WTC11 (cell line): Measurements from ENCODE around the gene SEL1L. TPM values are rescaled to one million over a fixed set of nuclear protein-coding genes. Genes with fewer than 3 reads are reported as not detected.

Experiments
- ATAC-seq: fragments of 200-7000 bp; cut with Tn5 transposase; 2 replicates; pipeline ENCODE4 v1.10.0; 2021; ENCODE audit warnings: mild to moderate bottlenecking, moderate library complexity
- CTCF ChIA-PET: fragments of 300-600 bp; sonication (Branson Sonifier 250); formaldehyde crosslinking; loops from one replicate; lab custom pipeline; 2021; ENCODE audit warnings: antibody characterized with exemption; lab: Charles Lee
- POLR2A ChIA-PET: fragments of 350-600 bp; sonication (Branson Sonifier 250); formaldehyde crosslinking; loops from one replicate; lab custom pipeline; 2021; ENCODE audit warnings: antibody characterized with exemption; lab: Charles Lee
- DNase-seq: peaks from one replicate; pipeline ENCODE4 v3.0.0; 2021; ENCODE audit warnings: low spot score
- H3K27ac Mint-ChIP-seq: 2 replicates; pipeline ENCODE4 v1.8.0; 2021; ENCODE audit warnings: mixed read lengths
- H3K27me3 Mint-ChIP-seq: 2 replicates; pipeline ENCODE4 v1.8.0; 2021; ENCODE audit warnings: low read depth, mild to moderate bottlenecking, moderate library complexity, mixed read lengths
- H3K36me3 Mint-ChIP-seq: 2 replicates; pipeline ENCODE4 v1.8.0; 2021; ENCODE audit warnings: mixed read lengths
- H3K4me1 Mint-ChIP-seq: 2 replicates; pipeline ENCODE4 v1.8.0; 2022; ENCODE audit warnings: mixed read lengths
- H3K4me3 Mint-ChIP-seq: 2 replicates; pipeline ENCODE4 v1.8.0; 2021; ENCODE audit warnings: mild to moderate bottlenecking, moderate library complexity, mixed read lengths
- H3K9me3 Mint-ChIP-seq: 2 replicates; pipeline ENCODE4 v1.8.0; 2021; ENCODE audit warnings: mixed read lengths
- ARID4B ChIP-seq: sonication (generic); formaldehyde crosslinking; IDR thresholded peaks from 2 replicates; pipeline ENCODE4 v1.8.0; 2023; ENCODE audit warnings: missing genetic modification reagents, mild to moderate bottlenecking, borderline replicate concordance
- CBFB ChIP-seq: sonication (generic); formaldehyde crosslinking; IDR thresholded peaks from 2 replicates; pipeline ENCODE4 v1.8.1; 2022; ENCODE audit warnings: mild to moderate bottlenecking, low read depth, missing genetic modification reagents
- CREM ChIP-seq: sonication (generic); formaldehyde crosslinking; IDR thresholded peaks from 2 replicates; pipeline ENCODE4 v1.8.1; 2022; ENCODE audit warnings: mild to moderate bottlenecking, missing genetic modification reagents, moderate library complexity
- E2F4 ChIP-seq: sonication (generic); formaldehyde crosslinking; IDR thresholded peaks from 2 replicates; pipeline ENCODE4 v1.8.1; 2022; ENCODE audit warnings: low read depth, mild to moderate bottlenecking, moderate library complexity, missing genetic modification reagents, borderline replicate concordance
- EMX1 ChIP-seq: fragments of 250-450 bp; sonication (Bioruptor Pico); IDR thresholded peaks from 2 replicates; pipeline ENCODE4 v1.8.0; 2021; ENCODE audit warnings: mild to moderate bottlenecking
- FOXJ3 ChIP-seq: sonication (generic); formaldehyde crosslinking; IDR thresholded peaks from 2 replicates; pipeline ENCODE4 v1.9.0; 2021; ENCODE audit warnings: missing genetic modification reagents, mild to moderate bottlenecking, borderline replicate concordance
- FOXK1 ChIP-seq: sonication (generic); formaldehyde crosslinking; IDR thresholded peaks from 2 replicates; pipeline ENCODE4 v1.8.0; 2022; ENCODE audit warnings: mild to moderate bottlenecking, moderate library complexity, missing genetic modification reagents
- JAZF1 ChIP-seq: fragments of 250-450 bp; sonication (Bioruptor Pico); IDR thresholded peaks from 2 replicates; pipeline ENCODE4 v1.9.0; 2021; ENCODE audit warnings: moderate library complexity, mild to moderate bottlenecking, inconsistent platforms
- NFE2L1 ChIP-seq: sonication (generic); formaldehyde crosslinking; IDR thresholded peaks from 2 replicates; pipeline ENCODE4 v1.8.1; 2023; ENCODE audit warnings: missing genetic modification reagents
- NFYB ChIP-seq: sonication (generic); formaldehyde crosslinking; conservative IDR thresholded peaks from 2 replicates; pipeline ENCODE4 v1.8.0; 2022; ENCODE audit warnings: low read depth, missing genetic modification reagents
- NR2C2 ChIP-seq: sonication (generic); formaldehyde crosslinking; IDR thresholded peaks from 2 replicates; pipeline ENCODE4 v1.8.0; 2022; ENCODE audit warnings: mild to moderate bottlenecking, missing genetic modification reagents
- TP53 ChIP-seq: sonication (generic); formaldehyde crosslinking; IDR thresholded peaks from 2 replicates; pipeline ENCODE4 v1.8.1; 2023; ENCODE audit warnings: mild to moderate bottlenecking, missing genetic modification reagents
- ZBTB43 ChIP-seq: sonication (generic); formaldehyde crosslinking; IDR thresholded peaks from 2 replicates; pipeline ENCODE4 v1.8.1; 2023; ENCODE audit warnings: mild to moderate bottlenecking, missing genetic modification reagents
- ZNF232 ChIP-seq: sonication (generic); formaldehyde crosslinking; IDR thresholded peaks from 2 replicates; pipeline ENCODE4 v1.8.0; 2022; ENCODE audit warnings: mild to moderate bottlenecking, missing genetic modification reagents
- ZNF396 ChIP-seq: fragments of 250-450 bp; sonication (Bioruptor Pico); IDR thresholded peaks from 2 replicates; pipeline ENCODE4 v1.8.0; 2021; ENCODE audit warnings: mild to moderate bottlenecking, moderate library complexity, borderline replicate concordance
- ZNF532 ChIP-seq: fragments of 250-450 bp; sonication (Bioruptor Pico); IDR thresholded peaks from 2 replicates; pipeline ENCODE4 v1.9.0; 2021; ENCODE audit warnings: mild to moderate bottlenecking, borderline replicate concordance
- total RNA-seq: library from RNA; stranded (reverse); gene quantifications from 3 replicates; pipeline ENCODE4 v1.2.3, GENCODE V29; 2021
- TF ChIP-seq, protein P1 (sequence below): fragments of 250-450 bp; sonication (Bioruptor Pico); conservative IDR thresholded peaks from 2 replicates; pipeline ENCODE4 v1.9.0; 2021; ENCODE audit warnings: mild to moderate bottlenecking
- TF ChIP-seq, protein P2 (sequence below): sonication (generic); formaldehyde crosslinking; IDR thresholded peaks from 2 replicates; pipeline ENCODE4 v1.8.0; 2023; ENCODE audit warnings: missing genetic modification reagents
- TF ChIP-seq, protein P3 (sequence below): fragments of 250-450 bp; sonication (Bioruptor Pico); IDR thresholded peaks from 2 replicates; pipeline ENCODE4 v2.1.2; 2022; ENCODE audit warnings: mild to moderate bottlenecking, moderate library complexity

The SEL1L gene
- total RNA-seq, 1 experiment from 2014 or later, result 29.1 TPM

DNA sequence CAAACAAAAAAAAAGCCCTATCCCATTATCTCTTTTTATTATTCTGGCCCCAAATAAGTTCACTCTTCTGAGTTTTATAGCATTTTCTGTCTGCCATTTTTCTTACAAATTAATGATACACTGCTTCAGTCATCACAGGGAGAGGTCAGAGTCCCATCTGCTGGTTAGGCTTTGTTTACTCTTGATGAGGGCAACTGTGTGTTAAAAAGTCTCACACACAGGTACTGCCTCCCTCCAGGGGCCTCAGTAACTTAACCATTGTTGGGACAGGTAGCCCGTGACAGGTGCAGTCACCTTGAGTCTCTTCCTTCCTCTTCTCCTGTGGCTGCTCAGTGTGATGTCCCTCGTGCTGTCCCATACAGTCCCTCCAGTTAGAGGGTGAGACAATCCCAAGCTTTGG is 45.5 kb upstream of the SEL1L start:
- H3K27me3 Mint-ChIP-seq, result peaks cover 3% of the 10 kb centered on the region; the same call in 1 of the 2 replicates
- no peak overlapping the region for H3K4me3 Mint-ChIP-seq
- H3K9me3 Mint-ChIP-seq, result peaks cover 30% of the 10 kb centered on the region
- DNase-seq (no peak), ATAC-seq (no peak)
- H3K27ac Mint-ChIP-seq, result no peak overlapping the region
- no peak for TF ChIP-seq ARID4B (CRISPR knock-in tag)
- no peak for TF ChIP-seq CREM
- no peak for TF ChIP-seq ZNF232 (CRISPR knock-in tag)
- no peak for TF ChIP-seq EMX1
- no peak for TF ChIP-seq ZBTB43
- TF ChIP-seq JAZF1 (CRISPR knock-in tag), result no peak
- TF ChIP-seq, protein P1, sequence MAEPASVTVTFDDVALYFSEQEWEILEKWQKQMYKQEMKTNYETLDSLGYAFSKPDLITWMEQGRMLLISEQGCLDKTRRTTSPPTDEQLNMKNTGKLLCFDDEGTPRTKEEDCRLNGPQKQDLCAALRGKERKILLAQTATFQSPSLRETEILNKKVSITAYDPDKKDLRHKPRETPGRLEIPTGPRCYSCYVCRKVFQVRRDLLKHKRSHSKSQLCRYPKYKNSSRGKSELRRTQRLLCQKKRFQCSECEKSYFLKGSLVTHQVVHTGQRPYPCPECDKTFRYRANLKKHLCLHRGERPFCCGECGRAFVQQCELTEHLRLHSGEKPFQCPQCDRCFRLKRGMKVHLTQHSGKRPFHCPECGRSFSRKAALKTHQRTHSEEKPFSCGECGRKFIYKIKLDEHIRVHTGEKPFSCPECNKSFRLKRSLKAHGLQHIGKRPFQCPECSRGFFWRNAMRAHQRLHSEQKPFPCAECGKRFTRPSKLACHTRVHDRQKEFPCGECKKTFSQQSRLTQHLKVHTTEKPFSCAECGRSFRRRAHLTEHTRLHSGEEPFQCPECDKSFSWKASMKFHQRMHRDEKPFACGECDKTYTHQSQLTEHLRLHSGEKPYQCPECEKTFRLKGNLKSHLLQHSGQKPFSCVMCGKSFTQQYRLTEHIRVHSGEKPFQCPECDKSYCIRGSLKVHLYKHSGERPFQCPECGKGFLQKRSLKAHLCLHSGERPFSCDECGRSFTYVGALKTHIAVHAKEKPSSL (CRISPR knock-in tag), result no peak
- TF ChIP-seq TP53, result no peak
- no peak for TF ChIP-seq FOXK1 (CRISPR knock-in tag)
- no peak for TF ChIP-seq NR2C2
- TF ChIP-seq NFE2L1, result no peak
- TF ChIP-seq, protein P2, sequence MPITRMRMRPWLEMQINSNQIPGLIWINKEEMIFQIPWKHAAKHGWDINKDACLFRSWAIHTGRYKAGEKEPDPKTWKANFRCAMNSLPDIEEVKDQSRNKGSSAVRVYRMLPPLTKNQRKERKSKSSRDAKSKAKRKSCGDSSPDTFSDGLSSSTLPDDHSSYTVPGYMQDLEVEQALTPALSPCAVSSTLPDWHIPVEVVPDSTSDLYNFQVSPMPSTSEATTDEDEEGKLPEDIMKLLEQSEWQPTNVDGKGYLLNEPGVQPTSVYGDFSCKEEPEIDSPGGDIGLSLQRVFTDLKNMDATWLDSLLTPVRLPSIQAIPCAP (CRISPR knock-in tag), result no peak
- TF ChIP-seq NFYB (CRISPR knock-in tag), result no peak
- TF ChIP-seq FOXJ3 (CRISPR knock-in tag), result no peak
- no peak for TF ChIP-seq CBFB (CRISPR knock-in tag)
- TF ChIP-seq E2F4, result no peak
- no peak for TF ChIP-seq ZNF532 (CRISPR knock-in tag)
- TF ChIP-seq, protein P3, sequence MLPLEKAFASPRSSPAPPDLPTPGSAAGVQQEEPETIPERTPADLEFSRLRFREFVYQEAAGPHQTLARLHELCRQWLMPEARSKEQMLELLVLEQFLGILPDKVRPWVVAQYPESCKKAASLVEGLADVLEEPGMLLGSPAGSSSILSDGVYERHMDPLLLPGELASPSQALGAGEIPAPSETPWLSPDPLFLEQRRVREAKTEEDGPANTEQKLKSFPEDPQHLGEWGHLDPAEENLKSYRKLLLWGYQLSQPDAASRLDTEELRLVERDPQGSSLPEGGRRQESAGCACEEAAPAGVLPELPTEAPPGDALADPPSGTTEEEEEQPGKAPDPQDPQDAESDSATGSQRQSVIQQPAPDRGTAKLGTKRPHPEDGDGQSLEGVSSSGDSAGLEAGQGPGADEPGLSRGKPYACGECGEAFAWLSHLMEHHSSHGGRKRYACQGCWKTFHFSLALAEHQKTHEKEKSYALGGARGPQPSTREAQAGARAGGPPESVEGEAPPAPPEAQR (CRISPR knock-in tag), result no peak
- TF ChIP-seq ZNF396 (CRISPR knock-in tag), result no peak
- H3K4me1 Mint-ChIP-seq, result no peaks in the 10 kb centered on the region
- CTCF ChIA-PET, result no interaction called here
- H3K36me3 Mint-ChIP-seq, result peaks cover 14% of the 10 kb centered on the region
- POLR2A ChIA-PET, result no interaction called here
